MCF 10A (cell line): ENCODE results near the gene RASD1. TPM values are rescaled to one million over a fixed set of nuclear protein-coding genes. Genes with fewer than 3 reads are reported as not detected.

Experiments
- total RNA-seq: library from RNA; stranded (reverse); gene quantifications from 2 replicates; pipeline ENCODE4 v1.2.3, GENCODE V29; 2022

The RASD1 gene
- total RNA-seq, 1 experiment from 2014 or later: 0.21 TPM

Other genes starting within 250 kb of the RASD1 start
- 67.0 and 91.8 TPM in 2 replicates for gene COPS3, start 215.1 kb downstream of the RASD1 start, total RNA-seq
- 5.0 and 5.5 TPM in 2 replicates for gene NT5M, start 193.0 kb downstream of the RASD1 start, total RNA-seq
- gene MED9, start 19.4 kb downstream of the RASD1 start, total RNA-seq: 8.1 and 10.5 TPM in 2 replicates
- gene PEMT, start 95.3 kb upstream of the RASD1 start, total RNA-seq: 37.0 and 49.8 TPM in 2 replicates
- 30.4 and 34.6 TPM in 2 replicates for gene RAI1, start 185.1 kb upstream of the RASD1 start, total RNA-seq